Measurements from ENCODE around the gene MAP1S.
"Not testable (repeated sequence)": the region's sequence is repeated elsewhere in the genome, so short reads cannot be mapped to it uniquely, and the experiment has no call there.

Gene MAP1S

DNA sequence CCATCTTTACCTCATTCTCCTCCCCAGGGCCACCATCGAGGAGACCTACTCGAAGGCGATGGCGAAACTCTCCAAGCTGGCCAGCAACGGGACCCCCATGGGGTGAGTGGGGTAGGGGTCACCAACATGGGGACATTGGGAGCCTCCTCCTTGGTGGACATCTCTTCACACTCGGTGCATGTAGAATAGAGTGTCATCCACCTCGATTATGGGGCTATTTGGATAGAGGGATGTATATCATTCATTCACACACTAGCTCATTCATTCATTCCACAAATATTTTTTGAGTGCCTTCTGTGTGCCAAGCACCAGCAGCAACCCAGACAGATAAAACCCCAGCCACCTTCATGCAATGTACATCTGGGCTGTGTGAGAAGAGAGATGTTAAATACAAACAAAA is 45.1 kb downstream of the MAP1S start:
- DNase-seq (ENCODE audit: low spot score) = no peak

DNA sequence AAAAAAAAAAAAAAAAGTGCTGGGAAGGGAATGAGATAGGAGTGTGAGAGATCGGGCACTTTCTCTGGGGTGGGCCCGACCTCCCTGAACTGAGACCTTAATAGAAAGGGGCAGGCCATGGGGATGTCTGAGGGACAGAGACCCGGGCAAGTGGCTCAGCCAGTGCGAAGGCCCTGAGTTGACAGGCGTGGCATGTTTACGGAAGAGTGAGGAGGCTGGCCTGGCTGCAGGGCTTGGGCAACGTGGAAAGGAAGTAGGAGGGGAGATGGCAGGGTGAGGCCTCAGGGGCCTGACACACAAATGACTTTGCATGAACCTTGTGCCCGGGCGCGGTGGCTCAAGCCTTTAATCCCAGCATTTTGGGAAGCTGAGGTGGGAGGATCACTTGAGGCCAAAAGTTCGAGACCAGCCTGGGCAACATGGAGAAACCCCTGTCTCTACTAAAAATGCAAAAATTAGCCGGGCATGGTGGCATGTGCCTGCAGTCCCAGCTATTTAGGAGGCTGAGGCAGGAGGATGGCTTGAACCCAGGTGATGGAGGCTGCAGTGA is 45.9 kb downstream of the MAP1S start:
- DNase-seq (ENCODE audit: low spot score) = no peak

DNA sequence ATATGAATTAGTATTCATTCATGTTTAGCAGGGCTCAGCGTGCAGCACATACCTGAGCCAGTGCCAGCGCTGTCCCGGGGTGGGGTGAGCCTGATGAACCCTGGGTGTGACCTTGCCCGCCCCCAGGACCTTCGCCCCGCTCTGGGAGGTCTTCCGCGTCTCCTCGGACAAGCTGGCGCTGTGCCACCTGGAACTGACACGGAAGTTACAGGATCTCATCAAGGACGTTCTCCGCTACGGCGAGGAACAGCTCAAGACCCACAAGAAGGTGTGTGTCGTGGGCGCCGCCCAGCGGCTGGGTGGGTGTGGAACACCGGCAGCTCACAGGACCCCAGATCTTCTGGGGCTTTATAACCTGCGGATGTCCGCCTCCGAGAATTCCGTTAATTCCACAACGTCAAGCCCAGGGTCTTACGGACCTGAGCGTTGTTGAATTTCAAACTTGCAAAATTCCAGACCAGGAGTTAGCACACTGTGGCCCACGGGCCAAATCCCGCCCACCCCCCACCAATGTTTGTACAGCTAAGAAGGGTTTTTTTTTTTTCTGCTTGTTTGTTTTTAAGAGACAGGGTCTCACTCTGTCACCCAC is 47.4 kb downstream of the MAP1S start:
- peak; percentile 86 for DNase-seq (ENCODE audit: low spot score)

DNA sequence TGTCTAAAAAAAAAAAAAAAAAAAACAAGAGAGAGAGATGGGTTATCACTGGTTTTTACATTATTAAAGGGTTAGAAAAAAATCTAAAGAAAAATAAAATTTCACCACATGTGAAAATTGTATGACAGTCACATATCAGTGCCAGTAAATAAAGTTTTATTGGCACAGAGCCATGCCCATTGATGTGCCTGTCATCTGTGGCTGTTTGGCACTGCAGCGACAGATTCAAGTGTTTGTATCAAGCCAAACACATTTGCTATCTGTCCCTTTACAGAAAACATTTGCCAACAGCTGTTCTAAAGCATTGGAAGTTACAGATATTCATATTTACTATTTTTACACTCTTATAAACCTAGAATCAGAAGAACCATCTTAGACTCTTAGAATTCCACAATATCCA is 48.3 kb downstream of the MAP1S start:
- no peak for DNase-seq (ENCODE audit: low spot score)

DNA sequence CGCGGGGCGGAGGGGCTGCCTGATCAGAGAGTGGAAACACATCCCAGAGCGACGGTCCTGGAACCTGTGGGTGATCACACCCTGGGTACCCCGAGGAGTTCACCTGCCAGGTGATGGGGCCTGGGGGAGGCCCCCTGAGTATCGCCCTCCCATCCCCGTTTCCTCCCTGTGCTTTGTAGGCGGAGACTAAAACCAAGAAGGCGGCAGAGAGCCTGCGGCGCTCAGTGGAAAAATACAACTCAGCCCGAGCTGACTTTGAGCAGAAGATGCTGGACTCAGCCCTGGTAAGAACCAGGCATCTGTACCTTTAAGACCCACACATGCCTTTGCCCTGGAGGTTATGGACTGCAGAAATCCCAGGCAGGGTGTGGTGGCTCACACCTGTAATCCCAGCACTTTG is 51.3 kb downstream of the MAP1S start:
- no peak for DNase-seq (ENCODE audit: low spot score)

DNA sequence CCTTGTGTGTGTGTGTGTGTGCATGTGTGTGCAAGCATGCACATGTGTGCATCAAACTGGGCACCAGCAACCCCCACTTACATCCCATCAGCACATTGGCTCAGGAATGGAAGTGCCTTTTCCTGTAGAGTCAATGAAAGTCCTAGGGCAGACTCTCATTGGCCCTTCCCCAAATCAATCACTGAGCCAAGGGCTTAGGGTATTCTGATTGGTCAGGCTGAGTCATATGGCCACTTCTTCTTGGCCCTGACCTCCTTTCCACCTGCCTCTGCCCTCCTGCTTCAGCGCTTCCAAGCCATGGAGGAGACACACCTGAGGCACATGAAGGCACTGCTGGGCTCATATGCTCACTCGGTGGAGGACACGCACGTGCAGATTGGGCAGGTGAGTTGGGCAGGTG is 52.9 kb downstream of the MAP1S start:
- no peak for DNase-seq (ENCODE audit: low spot score)

DNA sequence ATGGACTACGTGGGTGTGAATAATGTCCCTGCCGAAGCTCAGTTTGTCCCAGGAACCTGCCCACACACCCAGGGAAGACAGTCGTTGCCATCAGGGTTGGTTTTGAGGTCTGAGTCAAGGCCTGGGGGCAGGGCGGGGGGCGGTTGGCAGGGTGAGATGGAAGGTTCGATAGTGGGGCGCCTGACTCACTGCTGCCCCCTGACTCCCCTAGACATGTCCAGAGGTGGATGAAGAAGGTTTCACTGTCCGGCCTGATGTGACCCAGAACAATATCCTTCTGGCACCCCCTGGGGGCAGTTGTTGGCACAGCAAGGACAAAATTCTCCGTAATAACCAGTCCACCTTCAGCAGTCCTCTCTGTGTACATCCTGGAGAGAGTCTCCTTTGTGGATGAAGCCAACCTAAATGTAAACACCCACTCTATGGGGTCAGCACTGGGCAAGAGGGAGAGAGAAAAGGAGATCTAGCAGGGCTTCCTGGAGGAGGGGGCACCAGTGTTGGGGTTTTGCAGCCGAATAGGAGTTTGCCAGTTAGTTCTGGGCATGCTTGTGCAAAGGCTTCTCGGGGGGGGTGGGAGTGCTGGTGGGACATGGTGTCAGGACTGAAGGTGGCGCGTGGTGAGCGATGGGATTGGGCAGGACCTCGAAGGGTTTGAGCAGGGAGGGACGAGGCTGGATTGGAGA is 56.1 kb downstream of the MAP1S start:
- DNase-seq (ENCODE audit: low spot score) = peak; percentile 63

DNA sequence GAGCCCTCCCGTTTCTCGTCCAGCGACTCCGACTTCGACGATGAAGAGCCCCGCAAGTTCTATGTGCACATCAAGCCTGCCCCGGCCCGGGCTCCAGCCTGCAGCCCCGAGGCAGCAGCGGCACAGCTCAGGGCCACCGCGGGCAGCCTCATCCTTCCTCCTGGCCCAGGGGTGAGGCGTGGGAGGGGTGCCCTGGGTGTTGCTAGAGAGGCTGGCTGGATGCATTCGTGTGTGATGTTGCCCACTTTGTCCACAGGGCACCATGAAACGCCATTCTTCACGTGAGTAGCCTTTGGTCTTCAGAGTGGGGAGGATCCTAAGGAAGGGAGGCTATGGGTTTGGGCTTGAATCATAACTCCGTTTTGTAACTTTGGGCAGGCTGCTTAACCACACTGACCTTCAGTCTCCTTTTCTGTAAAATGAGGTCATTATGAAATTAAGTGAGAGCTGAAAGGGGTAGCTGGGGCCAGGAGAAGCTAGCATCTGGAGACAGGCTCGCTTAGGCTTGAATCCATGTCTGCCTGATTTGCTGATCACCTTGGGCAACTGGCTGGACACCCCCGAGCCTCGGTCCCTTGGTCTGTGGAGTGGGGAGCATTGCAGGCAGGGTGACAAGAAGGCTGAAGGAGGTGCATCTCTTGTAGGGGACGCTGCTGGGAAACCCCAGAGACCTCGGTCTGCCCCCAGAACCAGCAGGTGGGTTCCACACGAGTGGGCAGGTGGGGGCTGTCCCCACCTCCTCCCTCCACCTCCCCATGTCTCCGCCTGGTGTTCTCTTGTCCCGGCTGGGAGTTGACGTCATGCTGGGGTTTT is 56.9 kb downstream of the MAP1S start:
- DNase-seq (ENCODE audit: low spot score) = peak; percentile 50

DNA sequence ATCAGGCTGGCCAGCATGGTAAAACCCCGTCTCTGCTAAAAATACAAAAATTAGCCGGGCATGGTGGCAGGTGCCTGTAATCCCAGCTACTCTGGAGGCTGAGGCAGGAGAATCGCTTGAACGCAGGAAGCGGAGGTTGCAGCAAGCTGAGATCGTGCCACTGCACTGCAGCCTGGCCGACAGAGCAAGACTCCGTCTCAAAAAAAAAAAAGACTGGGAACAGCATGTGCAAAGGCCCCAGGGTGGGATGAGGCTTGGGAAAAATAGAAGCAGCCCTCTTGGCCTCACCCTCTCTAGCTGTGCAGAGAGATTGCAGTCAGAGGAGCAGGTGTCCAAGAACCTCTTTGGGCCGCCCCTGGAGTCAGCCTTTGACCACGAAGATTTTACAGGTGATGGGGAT is 58.6 kb downstream of the MAP1S start:
- not testable (repeated sequence) for DNase-seq (ENCODE audit: low spot score)

DNA sequence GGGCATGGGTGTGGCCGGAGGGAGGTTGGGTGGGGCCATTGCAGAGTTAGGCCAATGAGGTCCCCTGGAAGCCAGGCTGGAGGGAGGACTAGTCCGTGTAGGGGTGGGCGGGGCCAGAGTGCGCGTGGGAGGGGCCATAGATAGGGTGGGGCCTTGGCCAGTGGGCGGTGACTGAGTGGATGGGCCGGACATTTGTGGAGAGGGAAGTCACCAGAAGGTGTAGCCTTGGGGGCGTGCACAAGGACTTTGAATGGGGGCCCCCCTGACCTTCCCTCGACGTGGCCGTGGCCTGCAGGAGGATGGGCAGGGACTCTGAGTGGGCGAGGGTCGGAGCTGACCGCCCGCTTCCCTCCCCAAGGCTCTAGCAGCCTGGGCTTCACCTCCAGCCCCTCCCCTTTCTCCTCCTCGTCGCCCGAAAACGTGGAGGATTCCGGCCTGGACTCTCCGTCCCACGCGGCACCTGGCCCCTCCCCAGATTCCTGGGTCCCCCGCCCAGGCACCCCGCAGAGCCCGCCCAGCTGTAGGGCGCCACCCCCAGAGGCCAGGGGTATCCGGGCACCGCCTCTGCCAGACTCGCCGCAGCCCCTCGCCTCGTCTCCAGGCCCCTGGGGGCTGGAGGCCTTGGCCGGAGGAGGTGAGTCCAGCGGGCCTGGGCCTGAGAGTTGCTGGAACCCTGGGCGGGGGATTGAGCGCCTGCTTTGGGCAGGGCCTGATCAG is 59.1 kb downstream of the MAP1S start:
- DNase-seq (ENCODE audit: low spot score) = peak; percentile 70

DNA sequence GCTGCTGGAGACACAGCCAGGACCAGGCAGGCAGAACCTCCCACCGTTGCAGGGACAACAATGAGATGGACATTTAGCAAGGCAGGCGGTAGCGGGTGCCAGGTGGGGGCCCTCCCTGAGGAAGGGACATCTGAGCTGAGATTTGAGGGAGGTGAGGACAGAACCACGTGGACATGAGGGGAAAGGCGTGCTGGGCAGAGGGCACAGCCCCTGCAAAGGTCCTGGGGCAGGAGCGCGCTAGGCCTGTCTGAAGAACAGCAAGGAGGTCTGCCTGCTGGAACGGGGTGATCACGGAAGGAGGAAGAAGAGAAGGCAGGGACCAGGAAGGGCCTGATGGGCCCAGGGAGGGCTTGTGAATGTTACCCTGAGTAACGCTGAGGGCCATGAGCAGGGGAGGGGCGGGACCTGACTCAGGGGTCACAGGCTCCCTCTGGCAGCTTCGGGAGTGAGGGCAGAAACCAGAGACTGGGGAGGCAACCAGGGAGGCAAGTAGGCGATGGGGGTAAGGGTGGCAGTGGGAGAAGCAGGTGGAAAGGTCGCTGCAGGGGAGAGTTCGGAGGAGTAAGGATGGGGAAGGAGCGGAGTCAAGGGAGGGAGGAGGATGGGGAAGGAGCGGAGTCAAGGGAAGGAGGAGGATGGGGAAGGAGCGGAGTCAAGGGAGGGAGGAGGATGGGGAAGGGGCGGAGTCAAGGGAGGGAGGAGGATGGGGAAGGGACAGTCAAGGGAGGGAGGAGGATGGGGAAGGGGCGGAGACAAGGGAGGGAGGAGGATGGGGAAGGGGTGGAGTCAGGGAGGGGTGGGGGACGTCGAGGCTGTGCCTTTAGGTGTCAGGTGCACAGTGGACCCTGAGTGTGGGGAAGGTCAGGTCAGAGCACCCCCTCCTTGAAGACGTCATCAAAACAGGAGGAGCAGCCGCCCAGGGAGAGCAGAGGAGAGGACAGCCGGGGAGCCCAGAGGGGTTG is 60.0 kb downstream of the MAP1S start:
- peak; percentile 27 for DNase-seq (ENCODE audit: low spot score)

DNA sequence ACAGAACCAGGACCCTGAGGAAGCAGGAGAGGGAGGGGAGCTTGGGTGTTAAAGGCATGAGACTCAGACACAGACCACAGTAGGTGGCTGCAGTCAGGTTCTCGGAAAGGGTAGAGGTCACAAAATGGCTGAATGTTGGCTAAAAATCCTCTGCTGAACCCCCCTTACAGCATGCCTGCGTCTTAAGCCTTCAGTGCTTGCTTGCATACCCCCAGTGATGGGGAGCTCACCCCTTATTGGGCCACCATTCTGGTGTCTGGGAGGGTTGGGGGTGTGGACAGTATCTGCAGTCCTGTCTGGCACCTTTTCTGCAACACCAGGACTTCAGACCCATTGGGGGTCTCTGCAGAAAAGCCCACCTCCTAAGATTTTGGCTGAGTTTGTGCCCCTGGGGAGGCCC is 61.5 kb downstream of the MAP1S start:
- no peak for DNase-seq (ENCODE audit: low spot score)

DNA sequence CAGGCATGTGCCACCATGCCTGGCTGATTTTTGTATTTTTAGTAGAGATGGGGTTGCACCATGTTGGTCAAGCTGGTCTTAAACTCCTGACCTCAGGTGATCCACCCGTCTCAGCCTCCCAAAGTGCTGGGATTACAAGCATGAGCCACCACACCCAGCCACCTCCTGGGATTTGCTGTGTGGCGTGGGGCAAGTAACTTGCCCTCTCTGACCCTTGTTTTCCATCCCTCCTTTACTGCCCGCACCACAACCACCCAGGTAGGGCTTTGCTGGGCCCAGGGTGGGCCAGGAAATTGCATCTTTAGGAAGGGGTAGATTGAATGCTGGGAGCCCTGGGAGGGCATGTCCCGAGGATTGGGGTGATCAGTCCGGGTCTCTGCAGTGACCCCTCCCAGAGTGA is 64.4 kb downstream of the MAP1S start:
- not testable (repeated sequence) for DNase-seq (ENCODE audit: low spot score)
